ENCODE data around the gene ARHGAP32.

The ARHGAP32 gene

DNA sequence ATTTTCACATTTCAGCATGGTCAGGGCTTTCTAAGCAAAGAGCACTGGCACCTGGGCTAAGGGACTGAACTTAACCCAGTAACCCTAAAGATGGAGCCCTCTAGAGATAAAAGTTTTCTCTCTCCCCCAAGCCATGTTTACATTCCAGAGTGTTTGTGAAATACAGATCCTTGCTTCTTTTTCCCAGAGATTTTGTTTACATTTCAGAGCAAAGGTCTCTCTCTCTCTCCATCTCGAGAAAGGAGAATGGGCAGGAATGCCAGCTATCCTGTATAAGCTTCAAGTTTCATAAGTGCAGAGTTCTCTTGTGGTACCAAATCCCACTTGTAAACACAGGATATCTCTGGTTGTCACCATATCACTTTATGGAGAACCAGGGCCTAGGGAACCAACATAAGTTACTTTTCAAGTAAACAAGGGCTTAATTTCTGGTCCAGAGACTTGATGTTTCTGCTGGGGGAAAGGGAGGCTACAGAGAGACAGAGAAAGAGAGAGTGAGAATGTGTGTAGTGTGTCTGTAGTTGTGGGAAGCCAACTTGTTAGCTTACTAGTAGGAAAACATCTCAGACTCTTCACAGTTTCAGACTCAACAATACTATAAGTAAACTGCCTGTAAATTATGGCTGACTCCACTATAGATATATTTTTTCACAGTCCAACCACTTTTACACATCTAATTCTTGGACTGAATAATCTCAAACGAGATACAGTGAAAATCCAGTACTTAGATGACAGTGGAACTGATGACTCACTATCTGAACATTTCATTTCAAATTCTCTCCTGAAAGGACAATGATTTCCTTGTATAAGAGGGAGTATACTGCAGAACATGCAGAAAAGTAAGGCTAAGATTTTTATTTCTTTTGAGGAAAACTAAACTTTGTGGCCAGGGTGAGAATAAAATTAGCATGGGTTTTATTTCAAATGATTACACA is 76.2 kb downstream of the ARHGAP32 start:
- no peak for DNase-seq (ENCODE audit: low read depth)

- no peak for DNase-seq (ENCODE audit: low read depth)
Measured at GRCh38 chr11:129109701-129110100, 82.4 kb downstream of the ARHGAP32 start.

GRCh38 chr11:129106788-129107187 is 85.3 kb downstream of the ARHGAP32 start:
- DNase-seq (ENCODE audit: low read depth): no peak

DNA sequence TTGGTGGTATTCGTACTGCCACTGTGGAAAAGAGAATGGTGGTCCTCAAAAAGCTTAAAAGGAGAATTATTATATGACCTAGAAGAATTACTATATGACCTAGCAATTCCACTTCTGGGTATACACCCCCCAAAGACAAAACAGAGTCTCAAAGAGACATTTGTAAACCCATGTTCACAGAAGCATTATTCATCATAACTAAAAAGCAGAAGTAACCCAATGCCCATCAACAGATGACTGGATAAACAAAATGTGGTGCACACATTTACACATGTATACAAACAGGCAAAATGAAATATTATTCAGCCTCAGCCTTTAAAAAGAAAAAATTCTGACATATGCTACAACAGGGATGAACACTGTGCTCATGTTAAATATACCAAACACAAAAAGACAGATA is 89.4 kb downstream of the ARHGAP32 start:
- no peak for DNase-seq (ENCODE audit: low read depth)

DNA sequence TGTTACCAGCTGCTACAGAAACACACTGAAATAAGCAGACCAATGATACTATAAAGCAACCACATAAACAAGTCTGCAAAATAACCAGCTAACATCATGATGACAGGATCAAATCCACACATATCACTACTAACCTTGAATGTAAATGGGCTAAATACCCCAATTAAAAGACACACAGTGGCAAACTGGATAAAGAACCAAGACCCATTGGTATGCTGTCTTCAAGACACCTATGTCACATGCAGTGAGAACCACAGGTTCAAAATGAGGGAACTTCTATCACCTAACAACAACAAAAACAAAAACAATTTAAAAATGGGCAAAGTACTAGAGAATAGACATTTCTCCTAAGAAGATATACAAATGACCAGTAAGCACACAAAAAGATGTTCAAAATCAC is 89.9 kb downstream of the ARHGAP32 start:
- no peak for DNase-seq (ENCODE audit: low read depth)

DNA sequence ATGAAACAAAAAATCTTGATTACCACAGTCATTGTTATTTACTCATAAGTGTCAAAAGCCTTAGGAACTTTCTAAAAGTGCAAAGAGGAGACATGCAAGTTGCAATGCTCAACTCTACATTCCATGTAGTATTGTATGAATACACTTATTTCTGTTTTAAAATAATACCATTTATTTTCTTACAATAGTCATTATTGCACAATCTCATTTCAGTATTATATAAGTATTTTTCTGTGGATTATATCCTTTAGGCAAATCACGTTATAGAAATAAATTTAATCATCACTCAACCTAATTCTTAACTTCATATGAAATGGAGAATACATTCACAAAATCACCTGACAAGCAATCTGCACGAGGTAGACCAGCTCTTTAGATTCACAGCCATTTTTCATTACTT is 98.8 kb downstream of the ARHGAP32 start:
- no peak for DNase-seq (ENCODE audit: low read depth)

GRCh38 chr11:129090056-129090455 is 102.1 kb downstream of the ARHGAP32 start:
- no peak for DNase-seq (ENCODE audit: low read depth)

DNA sequence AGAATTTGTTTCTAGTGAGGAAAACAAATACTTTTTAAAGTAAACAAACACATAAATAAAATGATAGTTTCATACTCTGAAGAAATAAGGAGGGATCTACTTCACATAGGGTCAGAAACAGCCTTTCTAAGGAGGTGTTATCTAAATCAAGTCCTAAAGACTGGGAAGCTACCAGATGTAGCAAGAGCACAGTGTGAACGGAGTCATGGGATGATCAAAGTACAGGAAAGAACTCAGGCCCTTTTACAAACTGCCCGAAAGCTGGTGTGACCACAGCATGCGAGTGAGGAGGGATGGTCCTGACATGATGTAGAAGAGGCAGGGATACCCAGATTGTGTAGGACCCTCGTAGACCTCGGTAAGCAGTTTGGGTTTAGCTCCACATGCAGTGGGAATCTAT is 102.8 kb downstream of the ARHGAP32 start:
- DNase-seq (ENCODE audit: low read depth): no peak

- DNase-seq (ENCODE audit: low read depth): no peak
Measured at GRCh38 chr11:129086976-129087375, 105.1 kb downstream of the ARHGAP32 start.

GRCh38 chr11:129077191-129077590 is 114.9 kb downstream of the ARHGAP32 start:
- no peak for DNase-seq (ENCODE audit: low read depth)

DNA sequence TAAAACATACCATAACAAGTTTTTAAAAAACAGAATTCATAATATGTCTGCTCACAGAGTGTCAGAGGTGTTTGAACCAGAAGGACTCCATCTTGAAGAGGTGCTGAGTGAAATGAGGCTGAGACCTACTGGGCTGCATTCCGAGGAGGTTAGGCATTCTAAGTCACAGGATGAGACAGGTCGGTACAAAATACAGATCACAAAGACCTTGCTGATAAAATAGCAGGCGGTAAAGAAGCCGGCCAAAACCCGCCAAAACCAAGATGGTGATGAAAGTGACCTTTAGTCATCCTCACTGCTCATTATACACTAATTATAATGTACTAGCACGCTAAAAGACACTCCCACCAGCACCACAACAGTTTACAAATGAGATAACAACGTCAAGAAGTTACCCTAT is 116.4 kb downstream of the ARHGAP32 start:
- no peak for DNase-seq (ENCODE audit: low read depth)

- no peak for DNase-seq (ENCODE audit: low read depth)
Measured at GRCh38 chr11:129067454-129067853, 124.7 kb downstream of the ARHGAP32 start.

DNA sequence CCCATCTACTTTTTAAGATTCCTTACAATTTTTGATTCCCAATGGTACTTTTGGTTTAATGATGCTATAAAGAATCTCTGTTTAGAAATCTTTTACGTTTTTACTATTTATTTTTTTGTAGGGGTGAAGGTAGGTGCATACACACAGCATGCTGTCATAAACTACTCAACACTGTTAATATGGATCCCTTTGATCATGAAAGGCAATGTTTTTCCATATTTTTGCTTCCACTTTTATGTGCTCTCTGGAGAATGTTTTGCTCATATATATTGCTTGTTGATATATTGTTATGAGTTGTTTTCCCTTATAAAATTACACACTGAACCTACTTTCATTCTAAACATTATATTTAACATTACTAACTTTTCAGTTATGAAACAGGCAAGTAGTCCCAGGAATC is 125.9 kb downstream of the ARHGAP32 start:
- no peak for DNase-seq (ENCODE audit: low read depth)

DNA sequence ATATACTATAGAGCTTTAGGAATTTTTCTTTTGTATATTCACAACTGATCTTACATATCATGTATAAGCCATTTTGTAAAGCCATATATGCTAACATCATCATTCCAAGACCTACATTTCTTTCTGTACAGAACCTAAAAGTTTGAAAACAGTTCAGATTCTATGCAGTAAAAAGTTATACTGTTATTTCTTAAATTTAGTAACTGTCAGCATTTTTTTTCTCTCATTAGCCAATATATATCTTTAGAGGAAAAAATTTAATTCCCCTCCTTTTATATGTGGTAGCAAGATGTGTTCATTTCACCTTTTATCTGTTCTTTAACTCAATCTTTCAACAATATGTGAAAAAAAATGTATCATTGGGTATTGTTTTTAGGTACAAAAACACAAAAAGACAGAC is 129.0 kb downstream of the ARHGAP32 start:
- no peak for DNase-seq (ENCODE audit: low read depth)

GRCh38 chr11:129061492-129062230 is 130.5 kb downstream of the ARHGAP32 start:
- no peak for DNase-seq (ENCODE audit: low read depth)

DNA sequence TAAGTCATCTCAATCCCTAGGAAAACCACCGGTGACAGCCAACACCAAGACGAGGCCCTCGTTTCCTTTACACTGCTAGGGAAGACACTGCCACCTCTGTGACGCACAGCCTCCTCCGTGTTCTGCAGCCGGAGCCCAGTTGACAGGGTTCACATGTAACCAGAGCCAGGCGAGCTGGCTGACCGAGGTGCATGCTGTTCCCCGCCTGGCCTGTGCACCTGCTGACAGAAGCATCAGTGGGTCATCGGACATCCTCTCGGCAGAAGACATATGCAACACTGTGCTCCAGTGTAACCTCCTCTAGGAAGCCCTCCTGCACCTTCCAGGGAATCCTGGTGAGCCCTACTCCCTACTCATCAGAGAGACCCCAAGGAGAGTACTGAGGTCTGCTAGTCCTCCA is 135.2 kb downstream of the ARHGAP32 start:
- DNase-seq (ENCODE audit: low read depth): no peak

- DNase-seq (ENCODE audit: low read depth): no peak
Measured at GRCh38 chr11:129055196-129055595, 136.9 kb downstream of the ARHGAP32 start.

- no peak for DNase-seq (ENCODE audit: low read depth)
Measured at GRCh38 chr11:129048911-129049310, 143.2 kb downstream of the ARHGAP32 start.

DNA sequence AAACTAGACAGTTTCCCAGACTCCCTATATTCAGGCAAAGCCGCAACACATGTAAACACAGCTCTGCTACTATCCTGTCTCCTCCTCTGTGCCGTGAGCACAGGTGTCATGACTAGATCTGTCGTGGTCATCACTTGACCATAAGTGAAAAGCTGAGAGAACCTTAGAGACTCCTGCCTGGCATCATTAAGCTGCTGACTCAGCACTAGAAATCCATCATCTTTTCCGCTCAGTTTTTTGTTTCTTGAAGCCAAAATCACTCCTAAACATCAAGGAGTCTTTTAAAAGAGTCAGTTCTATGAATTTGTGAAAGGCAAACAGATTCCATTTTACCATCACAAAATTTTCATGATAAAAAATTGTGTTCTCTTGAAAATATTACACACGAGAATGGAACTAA is 147.0 kb downstream of the ARHGAP32 start:
- no peak for DNase-seq (ENCODE audit: low read depth)

- no peak for DNase-seq (ENCODE audit: low read depth)
Measured at GRCh38 chr11:129042503-129042902, 149.6 kb downstream of the ARHGAP32 start.

GRCh38 chr11:129041611-129042018 is 150.5 kb downstream of the ARHGAP32 start:
- no peak for DNase-seq (ENCODE audit: low read depth)

- no peak for DNase-seq (ENCODE audit: low read depth)
Measured at GRCh38 chr11:129040934-129041333, 151.2 kb downstream of the ARHGAP32 start.

- no peak for DNase-seq (ENCODE audit: low read depth)
Measured at GRCh38 chr11:129035244-129035643, 156.9 kb downstream of the ARHGAP32 start.

Measured in stimulated activated CD8-positive, alpha-beta memory T cell treated with anti-CD3 and anti-CD28 coated beads, Interleukin-15, amount 100 ng/mL, for 1 hour (primary cell).